ENCODE data around the gene ODC1.
"Not testable (repeated sequence)": the region's sequence is repeated elsewhere in the genome, so short reads cannot be mapped to it uniquely, and the experiment has no call there.

Gene ODC1

DNA sequence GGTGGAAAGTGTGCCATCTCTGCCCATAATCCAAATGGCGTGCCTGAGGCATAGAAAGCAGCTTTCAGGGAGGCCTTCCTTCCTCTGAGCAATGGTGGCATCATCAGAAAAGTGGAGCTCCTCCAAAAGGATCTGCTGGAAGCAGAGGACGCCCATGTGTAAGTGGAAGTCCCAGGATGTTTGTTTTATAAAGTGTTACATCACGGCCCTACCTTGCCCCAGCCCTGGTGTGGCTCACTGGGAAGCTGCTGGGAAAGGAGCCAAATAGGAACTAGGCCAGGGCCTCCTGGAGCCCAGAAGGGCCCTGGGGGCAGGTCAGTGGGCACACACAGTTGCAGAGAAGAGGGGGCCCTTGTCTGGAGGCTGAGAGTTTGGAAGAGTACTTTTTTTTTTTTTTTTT is 4.2 kb upstream of the ODC1 start:
- no peak for DNase-seq

DNA sequence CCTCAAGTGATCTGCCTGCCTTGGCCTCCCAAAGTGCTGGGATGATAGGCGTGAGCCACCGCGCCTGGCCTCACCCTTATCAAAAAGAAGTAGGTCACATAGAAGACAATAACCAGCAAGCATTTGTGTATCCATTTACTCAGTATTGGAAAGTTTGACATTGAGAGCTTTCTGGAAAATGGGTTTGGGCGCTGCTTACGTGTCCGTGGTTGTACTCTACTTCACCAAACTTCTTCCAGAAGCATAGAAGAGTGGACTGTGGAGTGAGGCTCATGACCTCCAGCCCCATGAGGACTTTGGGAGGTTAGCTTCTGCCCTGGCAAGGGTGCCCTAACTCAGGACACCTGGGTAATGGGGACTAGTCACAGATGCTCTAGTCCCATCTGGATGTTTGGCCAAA is 3.7 kb upstream of the ODC1 start:
- no peak for DNase-seq

DNA sequence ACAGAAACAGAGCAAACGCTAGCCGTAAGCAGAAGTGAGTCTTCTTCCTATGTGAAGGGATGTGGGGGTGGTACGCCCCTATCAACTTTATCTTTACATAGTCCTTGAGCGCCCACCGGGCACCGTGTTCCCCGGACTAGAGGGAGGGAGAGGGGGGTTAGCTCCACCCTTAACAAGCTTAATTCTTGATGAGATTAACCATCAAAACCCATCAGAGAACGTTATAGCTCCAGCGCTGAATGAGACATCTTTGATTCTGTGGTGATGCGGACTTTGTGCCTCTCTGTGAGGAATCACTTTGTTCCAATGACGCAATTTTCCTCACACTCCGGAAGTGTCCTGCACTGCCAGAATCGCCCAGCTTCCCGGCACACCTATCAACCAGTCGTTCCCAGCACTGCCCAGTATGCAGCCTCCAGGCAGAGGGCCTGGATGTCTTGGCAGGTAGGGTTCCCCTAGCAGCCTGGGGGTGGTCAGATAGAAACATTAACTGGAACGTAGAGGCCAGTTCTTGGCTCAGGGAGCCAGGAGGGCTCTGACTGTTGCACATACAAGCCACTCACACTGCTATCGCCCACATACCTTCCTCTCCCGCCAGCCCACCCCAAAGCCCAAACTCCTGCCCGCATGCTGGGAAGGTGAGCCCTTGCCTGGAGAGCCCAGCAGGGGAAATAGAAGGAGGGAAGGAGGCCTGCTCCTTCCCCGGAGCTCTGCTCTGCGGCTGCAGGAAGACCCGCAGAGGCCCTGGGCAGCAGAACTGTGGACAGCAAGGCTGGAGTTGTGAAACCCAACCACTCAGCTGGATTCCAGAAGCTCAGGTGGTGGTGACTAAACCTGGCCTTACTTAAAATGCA is 1.9 kb upstream of the ODC1 start:
- DNase-seq, result no peak

DNA sequence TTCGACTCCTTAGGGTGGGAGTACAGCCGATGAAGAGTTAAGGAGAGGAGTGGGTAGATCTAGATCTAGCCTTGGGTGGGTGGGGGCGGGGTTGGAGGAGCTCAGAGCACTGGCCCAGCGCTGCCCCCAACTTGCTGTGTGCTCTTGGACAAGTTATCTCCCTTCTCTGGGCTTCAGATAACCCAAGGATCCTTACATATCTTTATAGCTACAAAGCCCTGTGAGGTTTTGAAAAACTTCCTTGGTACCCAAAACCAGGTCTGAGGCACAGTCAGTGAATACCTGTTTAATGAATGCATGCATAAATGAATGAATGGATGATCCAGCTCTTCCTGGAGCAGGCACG is 1.3 kb upstream of the ODC1 start:
- DNase-seq, result no peak

DNA sequence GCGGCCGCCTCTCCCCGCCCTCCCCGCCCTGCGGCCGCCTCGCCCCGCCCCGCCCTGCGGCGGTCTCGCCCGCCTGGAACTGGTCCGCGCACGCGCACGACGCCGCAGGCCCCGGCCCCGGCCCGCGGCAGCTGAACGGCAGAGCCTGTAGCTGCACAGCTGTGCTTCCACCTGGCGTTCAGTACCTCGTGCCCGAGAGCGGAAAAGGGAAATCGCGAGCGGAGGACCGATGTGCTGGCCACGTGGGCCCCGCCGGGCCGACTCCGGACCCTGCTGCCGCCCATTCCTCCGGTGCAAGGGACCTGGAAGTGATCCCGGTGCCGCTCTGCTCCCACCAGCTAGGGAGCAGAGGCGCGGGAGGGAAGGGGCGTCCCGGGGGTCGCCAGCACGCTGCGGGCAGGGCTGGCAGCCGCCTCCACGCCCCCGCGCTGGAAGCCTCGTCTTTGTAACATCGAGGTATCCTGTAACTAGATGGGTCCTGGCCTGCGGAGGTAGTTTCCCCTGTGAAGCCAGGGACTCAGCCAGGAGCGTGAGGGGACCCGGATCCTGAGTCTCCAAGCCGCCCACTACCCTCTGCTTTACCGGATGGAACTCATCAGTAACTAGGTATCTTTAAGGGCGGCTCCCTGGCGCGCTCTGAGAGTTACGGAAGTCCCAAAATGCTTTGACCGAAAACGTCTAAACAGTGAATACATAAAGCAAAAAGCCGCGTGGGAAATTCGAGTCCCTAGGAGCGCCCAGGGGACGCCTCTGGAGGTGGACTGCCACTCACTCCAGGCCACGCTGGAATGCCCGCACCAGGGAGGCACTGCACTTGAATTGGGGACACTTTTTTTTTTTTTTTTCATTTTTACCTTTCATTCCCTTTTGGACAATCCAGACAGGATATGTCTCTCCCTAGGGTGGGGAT is 704 bp upstream of the ODC1 start:
- DNase-seq, result peak; percentile 95

DNA sequence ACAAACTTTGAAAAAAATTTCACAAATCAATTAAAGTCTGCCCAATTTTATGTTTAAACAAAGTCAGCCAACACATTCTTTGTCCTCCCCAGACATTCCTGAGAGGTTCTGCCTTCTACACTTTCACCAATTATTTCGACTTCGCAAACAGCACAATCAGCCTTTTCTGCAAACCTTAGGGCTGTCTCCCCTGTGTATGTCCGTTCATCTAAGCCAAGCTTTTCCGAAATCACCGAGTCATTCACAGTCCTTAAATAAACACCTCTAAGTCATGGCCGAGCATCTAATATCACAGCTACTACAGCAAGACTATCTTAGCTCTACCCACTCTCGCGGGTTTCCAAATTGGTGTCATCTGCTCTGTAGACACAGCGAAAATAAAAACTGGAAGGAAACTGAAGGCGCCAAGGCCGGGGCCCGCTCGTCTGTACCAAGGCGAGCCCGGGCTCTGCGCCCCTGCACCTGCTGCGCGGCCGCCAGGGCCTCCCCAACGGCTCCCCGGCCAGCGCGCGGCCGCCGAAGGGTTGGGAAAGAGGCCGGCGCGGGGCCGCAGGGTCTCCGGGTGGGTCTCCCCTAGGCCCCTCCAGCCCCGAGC is 730 bp downstream of the ODC1 start:
- peak; percentile 44 for DNase-seq

DNA sequence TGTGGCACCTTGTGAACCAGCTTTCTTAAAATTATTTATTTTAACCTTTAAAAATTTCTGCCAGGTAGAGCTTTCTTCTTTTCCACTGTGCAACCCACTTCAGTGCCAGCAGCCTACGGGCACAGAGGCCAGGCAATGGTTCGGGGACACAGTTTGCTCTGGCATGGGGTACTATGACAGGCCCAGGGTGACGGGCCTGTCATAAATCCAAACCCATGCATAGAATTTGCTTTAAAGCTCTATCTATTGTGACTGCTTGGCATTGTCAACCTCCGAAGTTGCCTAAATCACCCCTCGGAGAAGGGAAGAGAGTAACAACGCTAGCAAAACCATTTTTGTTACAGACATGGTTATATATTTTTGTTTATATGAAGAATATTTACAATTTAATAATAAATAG is 1.5 kb downstream of the ODC1 start:
- no peak for DNase-seq

DNA sequence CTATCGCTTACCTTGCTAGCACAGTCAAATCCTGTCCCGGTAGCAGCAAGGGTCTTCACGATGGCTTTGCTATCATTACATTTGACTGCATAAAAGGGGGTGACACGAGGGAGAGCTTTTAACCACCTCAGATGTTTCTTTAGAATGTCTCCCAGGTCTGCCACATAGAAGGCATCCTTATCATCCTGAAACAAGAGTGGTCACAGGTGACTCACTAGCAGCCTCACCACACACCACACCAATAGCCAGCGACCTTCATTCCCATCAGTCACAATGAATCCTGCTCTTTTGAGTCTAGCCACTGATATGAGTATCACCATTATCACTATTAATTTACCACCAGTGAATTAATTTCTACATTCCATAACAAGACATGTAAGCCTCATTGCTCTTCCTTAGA is 3.7 kb downstream of the ODC1 start:
- no peak for DNase-seq

DNA sequence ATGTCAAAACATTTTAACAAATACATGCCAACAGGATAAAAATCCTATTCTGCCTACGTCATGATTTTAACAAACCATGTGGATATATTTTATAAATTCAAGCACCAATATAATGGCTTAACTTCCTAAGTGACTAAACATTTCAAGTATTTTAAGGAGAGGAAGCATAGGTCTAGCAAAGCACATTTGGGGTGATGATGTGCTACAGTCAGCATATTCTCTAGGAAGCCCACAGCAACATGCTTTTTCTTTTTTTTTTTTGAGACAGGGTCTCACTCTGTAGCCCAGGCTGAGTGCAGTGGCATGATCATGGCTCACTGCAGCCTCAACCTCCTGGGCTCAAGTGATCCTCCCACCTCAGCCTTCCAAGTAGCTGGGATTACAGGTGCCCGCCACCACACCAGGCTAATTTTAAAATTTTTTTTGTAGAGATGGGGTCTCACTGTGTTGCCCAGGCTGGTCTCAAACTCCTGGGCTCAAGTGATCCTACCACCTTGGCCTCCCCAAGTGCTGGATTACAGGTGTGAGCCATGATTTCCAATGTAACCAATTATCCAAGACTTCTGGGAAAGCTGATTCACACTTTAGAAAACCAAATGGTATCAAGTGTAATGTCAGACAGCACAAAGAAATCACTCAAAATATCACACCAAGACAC is 5.5 kb downstream of the ODC1 start:
- DNase-seq, result not testable (repeated sequence)

DNA sequence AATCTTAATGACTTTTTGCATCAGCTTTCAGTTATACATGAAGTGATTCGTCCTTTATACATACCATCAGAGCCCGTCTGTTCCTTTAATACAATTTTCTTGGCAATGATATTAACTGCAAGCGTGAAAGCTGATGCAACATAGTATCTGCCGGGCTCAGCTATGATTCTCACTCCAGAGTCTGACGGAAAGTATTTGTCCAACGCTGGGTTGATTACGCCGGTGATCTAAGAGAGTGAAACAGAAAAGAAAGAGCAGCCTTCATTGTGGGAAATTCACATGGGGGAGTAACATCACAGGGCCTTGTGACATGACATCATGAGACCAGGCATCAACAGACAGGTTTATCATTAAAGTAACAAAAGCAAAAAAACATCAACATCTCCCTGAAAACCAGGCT is 6.2 kb downstream of the ODC1 start:
- DNase-seq, result no peak

DNA sequence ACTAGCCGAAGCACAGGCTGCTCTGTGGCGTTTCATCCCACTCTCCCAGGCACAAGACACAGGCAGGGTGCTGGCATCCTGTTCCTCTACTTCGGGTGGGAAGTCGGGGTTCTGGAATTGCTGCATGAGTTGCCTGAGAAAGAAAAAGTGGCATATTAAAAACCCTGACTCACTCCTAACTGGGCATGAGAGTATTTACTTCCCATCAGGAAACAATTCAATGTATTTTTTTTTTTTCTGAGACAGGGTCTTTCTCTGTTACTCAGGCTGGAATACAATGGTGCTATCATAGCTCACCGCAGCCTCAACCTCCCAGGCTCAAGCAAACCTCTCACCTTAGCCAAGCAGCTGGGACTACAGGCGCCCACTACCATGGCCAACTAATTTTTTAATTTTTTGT is 7.4 kb downstream of the ODC1 start:
- no peak for DNase-seq

DNA sequence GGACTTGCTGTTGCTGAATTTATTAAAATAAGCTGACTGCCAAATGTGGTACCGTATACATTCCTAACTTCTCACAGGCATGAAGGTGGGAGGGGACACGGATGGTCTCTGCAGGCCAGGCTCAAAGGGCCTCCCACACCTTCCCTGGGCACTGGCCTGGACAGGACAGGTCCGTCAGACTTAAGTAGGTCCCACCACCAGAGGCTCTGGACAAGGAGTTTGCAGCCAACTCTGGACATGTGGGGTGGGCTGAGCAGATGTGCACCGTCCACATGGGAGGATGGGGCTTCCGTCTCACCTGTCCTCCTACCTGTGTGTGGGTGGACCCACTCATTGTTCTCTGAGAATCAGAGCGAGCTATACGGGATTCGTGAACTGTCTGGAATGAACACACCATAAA is 8.2 kb downstream of the ODC1 start:
- DNase-seq, result no peak

DNA sequence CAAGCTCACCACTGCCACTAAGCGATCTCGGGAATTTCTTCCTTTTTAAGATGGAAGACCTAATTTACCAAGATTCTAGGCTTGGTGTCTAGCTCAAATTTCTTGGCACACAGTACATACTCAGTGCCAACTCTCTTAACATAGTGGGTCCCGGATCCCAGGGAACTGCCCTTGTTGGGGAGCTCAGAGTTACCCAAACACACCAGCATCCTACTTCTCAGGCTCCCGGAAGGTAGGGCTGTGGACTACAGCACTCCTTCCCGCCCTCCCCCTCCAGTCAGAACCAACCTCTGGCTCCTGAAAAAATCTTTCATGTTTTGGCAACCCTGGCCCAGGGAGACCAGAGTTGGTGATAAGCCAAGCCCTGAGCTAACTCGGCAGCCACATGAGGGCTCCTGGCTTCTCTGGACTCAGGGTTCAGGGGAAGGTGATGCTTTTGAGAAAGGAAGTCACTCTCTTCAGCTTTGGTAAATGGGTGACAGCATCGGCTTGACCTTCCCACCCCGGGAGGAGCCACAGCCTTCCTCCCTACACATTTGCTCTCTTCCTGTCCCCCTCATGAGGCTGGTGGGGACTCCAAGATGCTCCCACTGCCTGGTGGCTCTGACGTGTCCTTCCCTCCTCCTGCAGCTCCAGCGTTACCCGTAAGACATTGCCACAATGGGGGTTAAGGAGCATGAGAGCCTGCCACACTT is 8.8 kb downstream of the ODC1 start:
- no peak for DNase-seq

DNA sequence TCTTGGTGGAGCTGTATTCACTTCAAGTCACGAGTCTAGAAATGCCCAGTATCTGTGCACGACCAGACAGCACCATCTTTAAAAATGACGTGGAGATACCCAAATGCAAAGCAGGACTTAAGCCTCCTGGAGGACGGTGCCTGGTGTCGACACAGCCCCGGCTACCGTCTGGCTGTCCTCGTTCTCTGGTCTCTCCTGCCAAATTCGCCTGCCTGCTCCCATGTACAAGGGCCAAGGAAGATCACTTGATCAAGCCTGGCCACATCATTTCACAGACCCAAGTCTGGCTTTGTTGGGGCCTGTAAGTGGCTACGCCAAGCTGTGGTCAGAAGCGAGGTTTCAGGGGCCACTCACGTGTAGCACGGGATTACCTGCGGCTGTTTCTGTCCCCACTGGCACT is 9.4 kb downstream of the ODC1 start:
- no peak for DNase-seq

DNA sequence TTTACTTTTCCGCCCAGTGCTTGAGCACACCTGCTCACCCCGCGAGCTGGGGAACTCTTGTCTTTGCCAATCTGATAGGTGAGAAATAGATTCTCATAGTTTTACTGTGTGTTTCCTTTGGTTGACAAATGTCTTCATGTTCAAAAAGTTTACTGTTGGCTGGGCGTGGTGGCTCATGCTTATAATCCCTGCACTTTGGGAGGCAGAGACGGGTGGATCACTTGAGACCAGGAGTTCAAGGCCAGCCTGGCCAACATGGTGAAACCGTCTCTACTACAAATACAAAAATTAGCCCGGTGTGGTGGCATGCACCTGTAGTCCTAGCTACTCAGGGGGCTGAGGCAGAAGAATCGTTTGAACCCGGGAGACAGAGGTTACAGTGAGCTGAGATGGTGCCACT is 10.3 kb downstream of the ODC1 start:
- no peak for DNase-seq

DNA sequence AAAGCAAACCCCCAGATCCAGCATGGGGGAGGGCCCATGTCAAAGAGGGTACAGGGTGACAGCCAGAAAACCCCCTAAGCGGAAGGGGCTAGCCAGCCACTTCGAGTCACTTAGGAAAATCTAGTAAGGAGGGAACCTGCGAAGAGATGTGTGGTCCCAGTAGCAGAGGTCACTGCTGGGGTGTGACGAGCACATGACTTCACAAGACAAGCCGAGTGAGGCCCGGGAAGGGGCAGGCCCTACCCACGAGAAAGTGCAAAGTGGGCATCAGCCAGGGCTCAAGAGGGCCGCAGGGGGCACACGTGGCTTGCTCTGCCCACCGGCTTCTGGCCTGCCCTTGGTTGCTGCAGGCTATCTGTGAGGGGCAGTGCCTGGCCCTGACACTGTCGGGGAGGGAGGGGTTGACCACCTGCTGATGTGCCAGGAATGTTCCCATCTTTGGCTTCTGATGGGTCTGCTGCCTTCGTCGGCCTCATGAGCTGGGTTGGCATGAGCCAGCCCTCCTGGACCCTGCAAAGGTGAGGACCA is 11.5 kb downstream of the ODC1 start:
- no peak for DNase-seq

DNA sequence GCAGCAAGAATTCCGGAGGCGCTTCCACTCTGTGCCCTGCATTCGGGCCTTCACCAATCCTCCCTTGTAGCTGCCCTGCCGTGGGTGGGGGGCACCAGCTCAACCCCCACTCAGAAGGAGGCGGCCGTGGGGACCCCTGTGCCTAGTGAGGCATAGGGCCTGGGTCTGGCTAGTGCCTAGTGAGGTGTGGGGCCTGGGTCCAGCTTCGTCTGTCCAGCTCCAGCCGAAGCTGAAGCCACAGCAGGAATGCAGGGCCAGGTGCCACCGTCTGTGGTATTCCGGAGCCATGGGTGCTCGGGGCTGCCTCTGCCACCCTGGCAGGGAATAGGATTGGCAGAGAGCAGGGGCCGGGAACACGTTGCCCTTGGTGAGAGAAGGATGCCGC is 12.3 kb downstream of the ODC1 start:
- DNase-seq, result no peak

DNA sequence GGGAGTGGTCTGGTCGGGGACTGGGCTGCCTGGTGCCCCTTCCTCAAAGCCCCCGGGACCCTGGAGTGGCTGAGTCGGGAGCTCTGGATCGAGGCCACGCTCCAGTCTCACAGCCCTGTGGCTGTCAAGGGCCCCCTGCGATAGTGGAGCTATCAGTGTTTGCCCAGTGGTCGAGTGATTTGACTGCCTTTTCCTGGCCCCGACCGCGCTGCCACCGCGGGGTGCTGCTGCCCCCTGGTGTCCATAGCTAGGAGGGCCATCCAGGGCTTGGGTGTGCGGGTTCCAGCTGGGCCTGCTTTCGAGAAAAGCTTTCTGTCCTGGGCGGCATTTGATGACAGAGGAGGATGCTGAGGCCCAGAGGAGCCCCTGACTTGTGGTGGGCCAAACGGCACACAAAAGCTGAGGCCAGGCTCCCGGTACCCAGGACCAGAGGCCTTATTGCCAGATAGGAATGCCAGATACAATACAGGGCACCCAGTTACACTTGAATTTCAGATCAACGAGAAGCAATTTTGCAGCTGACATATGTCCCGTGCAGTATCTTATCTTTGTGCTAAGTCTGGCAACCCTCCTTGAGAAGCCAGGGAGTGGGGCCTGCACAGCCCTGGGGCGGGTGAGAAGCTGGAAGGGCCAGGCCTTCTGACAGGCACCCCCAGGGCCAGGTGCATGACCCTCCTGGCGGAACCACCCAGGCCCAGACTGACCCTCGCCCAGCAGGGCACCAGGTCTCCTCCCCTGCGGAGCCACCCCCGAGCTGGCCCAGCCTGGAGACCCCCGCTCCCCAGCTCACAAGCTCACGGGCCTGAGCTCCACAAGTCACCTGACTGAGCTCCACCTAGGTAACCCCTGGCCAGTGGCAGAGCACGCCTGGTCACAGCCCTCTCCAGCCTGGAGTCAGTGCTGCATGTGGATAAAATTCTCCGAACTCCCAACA is 13.0 kb downstream of the ODC1 start:
- peak; percentile 81 for DNase-seq

DNA sequence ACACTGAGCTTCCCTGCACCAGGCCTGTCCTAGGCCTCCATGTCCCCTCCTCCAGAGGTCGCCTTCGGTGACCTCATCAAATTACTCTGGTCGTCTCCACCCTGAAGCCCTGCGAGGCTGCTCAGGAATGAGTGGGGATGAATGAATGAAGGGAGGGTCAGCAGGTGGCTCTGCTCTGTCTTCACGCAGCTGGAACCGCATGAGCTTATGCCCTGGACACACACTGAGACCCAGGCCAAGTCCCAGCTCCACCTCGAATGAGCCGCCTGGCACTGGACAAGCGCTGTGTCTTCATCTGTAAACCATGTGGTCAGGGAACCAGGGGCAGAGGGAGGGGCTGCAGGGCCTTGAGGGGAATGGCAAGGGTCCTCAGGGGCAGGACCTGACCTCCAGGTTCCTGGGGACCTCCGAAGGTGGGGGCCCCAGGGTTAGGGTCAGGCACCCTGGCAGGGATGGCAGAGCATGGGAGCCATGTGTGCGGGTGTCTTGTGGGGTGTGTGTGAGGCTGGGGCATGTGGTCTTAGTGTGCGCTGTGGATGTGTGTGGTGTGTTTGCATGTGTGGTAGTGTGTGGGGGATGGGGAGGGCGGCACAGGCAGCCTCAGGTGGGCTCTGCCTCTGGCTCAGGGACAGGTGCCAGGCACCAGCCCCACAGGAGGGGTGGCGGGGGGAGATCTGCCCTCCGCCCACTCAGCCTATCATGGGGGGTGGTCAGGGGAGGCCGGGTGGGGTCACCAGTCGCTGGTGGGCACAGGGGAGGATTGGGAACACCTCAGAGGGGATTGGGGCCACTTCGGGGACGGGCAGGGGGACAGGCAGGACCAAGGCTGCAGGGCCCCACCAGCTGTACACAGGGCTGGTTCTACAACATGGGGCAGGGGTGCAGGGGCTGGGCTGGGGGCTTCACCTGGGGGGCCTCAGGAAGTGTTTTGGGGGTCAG is 13.9 kb downstream of the ODC1 start:
- no peak for DNase-seq
